Measurements from ENCODE around the gene EIPR1. TPM values are rescaled to one million over a fixed set of nuclear protein-coding genes. Genes with fewer than 3 reads are reported as not detected.

Gene EIPR1
- total RNA-seq, 1 donor from 2014 or later, result 27.8 TPM

- Histone ChIP-seq H2AFZ (ENCODE audit: low read depth, low read length) (no peak overlapping the region), H3K27me3 (ENCODE audit: insufficient read depth, low read length) (no peaks in the 10 kb centered on the region), H3K4me3 (ENCODE audit: insufficient read depth, low read depth, low read length) (no peak overlapping the region), H3K9ac (ENCODE audit: low read length) (no peak overlapping the region), H3K9me3 (ENCODE audit: insufficient read depth, low read depth, low read length) (no peaks in the 10 kb centered on the region), H3K36me3 (ENCODE audit: insufficient read depth, low read length) (no peaks in the 10 kb centered on the region), H3K4me2 (ENCODE audit: low read length) (no peak overlapping the region), H4K20me1 (ENCODE audit: insufficient read depth, low read length) (peaks cover 73% of the 10 kb centered on the region), H3K27ac (ENCODE audit: low read depth, low read length) (no peak overlapping the region), H3K4me1 (ENCODE audit: insufficient read depth, low read length) (no peaks in the 10 kb centered on the region), H3K79me2 (ENCODE audit: insufficient read depth, low read length) (peaks cover 5% of the 10 kb centered on the region)
- peaks cover 15% of the 10 kb centered on the region for H3K36me3 Mint-ChIP-seq (ENCODE audit: low read depth, unreplicated experiment)
- DNase-seq (ENCODE audit: low read depth) (no peak), FAIRE-seq (no peak)
- H3K4me1 Mint-ChIP-seq (ENCODE audit: low read depth, unreplicated experiment), result no peaks in the 10 kb centered on the region
- H3K9me3 Mint-ChIP-seq (ENCODE audit: unreplicated experiment), result peaks cover 3% of the 10 kb centered on the region
- no peak overlapping the region for H3K4me3 Mint-ChIP-seq (ENCODE audit: unreplicated experiment)
- TF ChIP-seq CTCF (IDR thresholded peaks at IDR 0.05; ENCODE audit: insufficient read depth, low read depth, low read length) (no peak), EZH2 (IDR thresholded peaks at IDR 0.05; ENCODE audit: insufficient read depth, low read length) (no peak)
- no peaks in the 10 kb centered on the region for H3K27me3 Mint-ChIP-seq (ENCODE audit: low read depth, unreplicated experiment)
- no peak overlapping the region for H3K27ac Mint-ChIP-seq (ENCODE audit: unreplicated experiment)
Observed at GRCh38 chr2:3292416-3292815, 85.2 kb downstream of the EIPR1 start.

GRCh38 chr2:3291750-3292149 lies 85.9 kb downstream of the EIPR1 start:
- TF ChIP-seq EZH2 (IDR thresholded peaks at IDR 0.05; ENCODE audit: insufficient read depth, low read length) (no peak), CTCF (IDR thresholded peaks at IDR 0.05; ENCODE audit: insufficient read depth, low read depth, low read length) (no peak)
- H3K27me3 Mint-ChIP-seq (ENCODE audit: low read depth, unreplicated experiment), result no peaks in the 10 kb centered on the region
- peaks cover 6% of the 10 kb centered on the region for H3K9me3 Mint-ChIP-seq (ENCODE audit: unreplicated experiment)
- H3K36me3 ChIP-seq (ENCODE audit: insufficient read depth, low read length), result no peaks in the 10 kb centered on the region
- no peak overlapping the region for H3K9ac ChIP-seq (ENCODE audit: low read length)
- H3K27ac ChIP-seq (ENCODE audit: low read depth, low read length), result no peak overlapping the region
- no peak overlapping the region for H3K27ac Mint-ChIP-seq (ENCODE audit: unreplicated experiment)
- peaks cover 5% of the 10 kb centered on the region for H3K79me2 ChIP-seq (ENCODE audit: insufficient read depth, low read length)
- no peaks in the 10 kb centered on the region for H3K9me3 ChIP-seq (ENCODE audit: insufficient read depth, low read depth, low read length)
- no peaks in the 10 kb centered on the region for H3K4me1 Mint-ChIP-seq (ENCODE audit: low read depth, unreplicated experiment)
- no peak overlapping the region for H3K4me2 ChIP-seq (ENCODE audit: low read length)
- peaks cover 73% of the 10 kb centered on the region for H4K20me1 ChIP-seq (ENCODE audit: insufficient read depth, low read length)
- no peak overlapping the region for H2AFZ ChIP-seq (ENCODE audit: low read depth, low read length)
- no peaks in the 10 kb centered on the region for H3K4me1 ChIP-seq (ENCODE audit: insufficient read depth, low read length)
- H3K4me3 ChIP-seq (ENCODE audit: insufficient read depth, low read depth, low read length), result no peak overlapping the region
- H3K36me3 Mint-ChIP-seq (ENCODE audit: low read depth, unreplicated experiment), result peaks cover 19% of the 10 kb centered on the region
- DNase-seq (ENCODE audit: low read depth) (no peak), FAIRE-seq (no peak)
- no peak overlapping the region for H3K4me3 Mint-ChIP-seq (ENCODE audit: unreplicated experiment)
- H3K27me3 ChIP-seq (ENCODE audit: insufficient read depth, low read length), result no peaks in the 10 kb centered on the region

- Mint-ChIP-seq H3K36me3 (ENCODE audit: low read depth, unreplicated experiment) (peaks cover 19% of the 10 kb centered on the region), H3K4me3 (ENCODE audit: unreplicated experiment) (no peak overlapping the region)
- H3K4me1 ChIP-seq (ENCODE audit: insufficient read depth, low read length), result no peaks in the 10 kb centered on the region
Observed at GRCh38 chr2:3291113-3291512, 86.5 kb downstream of the EIPR1 start.

More at GRCh38 chr2:3291113-3291512, 86.5 kb downstream of the EIPR1 start:
- Histone ChIP-seq H4K20me1 (ENCODE audit: insufficient read depth, low read length) (peaks cover 71% of the 10 kb centered on the region), H3K9me3 (ENCODE audit: insufficient read depth, low read depth, low read length) (no peaks in the 10 kb centered on the region), H3K36me3 (ENCODE audit: insufficient read depth, low read length) (no peaks in the 10 kb centered on the region), H3K4me3 (ENCODE audit: insufficient read depth, low read depth, low read length) (no peak overlapping the region), H3K27ac (ENCODE audit: low read depth, low read length) (no peak overlapping the region), H3K9ac (ENCODE audit: low read length) (no peak overlapping the region), H3K79me2 (ENCODE audit: insufficient read depth, low read length) (peaks cover 5% of the 10 kb centered on the region), H3K4me2 (ENCODE audit: low read length) (no peak overlapping the region), H2AFZ (ENCODE audit: low read depth, low read length) (no peak overlapping the region), H3K27me3 (ENCODE audit: insufficient read depth, low read length) (no peaks in the 10 kb centered on the region)
- no peaks in the 10 kb centered on the region for H3K4me1 Mint-ChIP-seq (ENCODE audit: low read depth, unreplicated experiment)
- no peak for TF ChIP-seq CTCF (IDR thresholded peaks at IDR 0.05; ENCODE audit: insufficient read depth, low read depth, low read length)
- no peak for TF ChIP-seq EZH2 (IDR thresholded peaks at IDR 0.05; ENCODE audit: insufficient read depth, low read length)
- no peak for DNase-seq (ENCODE audit: low read depth)
- H3K9me3 Mint-ChIP-seq (ENCODE audit: unreplicated experiment), result peaks cover 6% of the 10 kb centered on the region
- no peak for FAIRE-seq
- H3K27ac Mint-ChIP-seq (ENCODE audit: unreplicated experiment), result no peak overlapping the region
- no peaks in the 10 kb centered on the region for H3K27me3 Mint-ChIP-seq (ENCODE audit: low read depth, unreplicated experiment)
